Activated CD4-positive, alpha-beta T cell treated with anti-CD3 and anti-CD28 coated beads, Interleukin-2, amount 50 U/mL, for 24 hours (primary cell): ENCODE measurements around the gene NOTCH1.

ENCODE experiments used
- DNase-seq, 2 donors: peaks; one replicate each; pipeline ENCODE4 v3.0.0-alpha.2; 2020; ENCODE audit warnings: low read depth in 1 of 2, low spot score in 1 of 2

The NOTCH1 gene

GRCh38 chr9:136486131-136486530, 59.7 kb downstream of the NOTCH1 start:
- DNase-seq, result no peak

- DNase-seq, result peak; percentile 74 to 77
Measured at GRCh38 chr9:136485049-136486045, 60.5 kb downstream of the NOTCH1 start.

- DNase-seq, result peak in 1 of 2 donors; percentile 17
Measured at GRCh38 chr9:136484153-136485048, 61.4 kb downstream of the NOTCH1 start.

GRCh38 chr9:136483589-136484152, 62.2 kb downstream of the NOTCH1 start:
- DNase-seq, result peak; percentile 88 to 92

- DNase-seq, result peak; percentile 99
Measured at GRCh38 chr9:136482793-136483588, 62.9 kb downstream of the NOTCH1 start, which contains the start of gene SEC16A. TSS of gene SEC16A (minus strand) at chr9:136483040. CDS start at chr9:136477615, 5,425 bp downstream.

GRCh38 chr9:136482046-136482792, 63.6 kb downstream of the NOTCH1 start:
- DNase-seq, result no peak

- DNase-seq, result no peak
Measured at GRCh38 chr9:136481558-136481957, 64.3 kb downstream of the NOTCH1 start.

GRCh38 chr9:136476369-136477150, 69.3 kb downstream of the NOTCH1 start:
- DNase-seq, result no peak

- DNase-seq, result no peak
Measured at GRCh38 chr9:136474974-136475865, 70.6 kb downstream of the NOTCH1 start.

GRCh38 chr9:136474021-136474640, 71.7 kb downstream of the NOTCH1 start:
- DNase-seq, result no peak

- DNase-seq, result no peak
Measured at GRCh38 chr9:136473354-136473721, 72.5 kb downstream of the NOTCH1 start.

- DNase-seq, result no peak
Measured at GRCh38 chr9:136472640-136473353, 73.1 kb downstream of the NOTCH1 start.

- no peak for DNase-seq
Measured at GRCh38 chr9:136471802-136472487, 73.9 kb downstream of the NOTCH1 start.

- no peak for DNase-seq
Measured at GRCh38 chr9:136470792-136471469, 74.9 kb downstream of the NOTCH1 start.

- DNase-seq, result no peak
Measured at GRCh38 chr9:136470356-136470755, 75.5 kb downstream of the NOTCH1 start.

- DNase-seq, result no peak
Measured at GRCh38 chr9:136467766-136468165, 78.1 kb downstream of the NOTCH1 start.
